ENCODE results near the gene MSI2. TPM values are rescaled to one million over a fixed set of nuclear protein-coding genes. Genes with fewer than 3 reads are reported as not detected.

Gene MSI2
- total RNA-seq, 4 donors from 2014 or later: 14.9 to 24.4 (median 19.8) TPM

DNA sequence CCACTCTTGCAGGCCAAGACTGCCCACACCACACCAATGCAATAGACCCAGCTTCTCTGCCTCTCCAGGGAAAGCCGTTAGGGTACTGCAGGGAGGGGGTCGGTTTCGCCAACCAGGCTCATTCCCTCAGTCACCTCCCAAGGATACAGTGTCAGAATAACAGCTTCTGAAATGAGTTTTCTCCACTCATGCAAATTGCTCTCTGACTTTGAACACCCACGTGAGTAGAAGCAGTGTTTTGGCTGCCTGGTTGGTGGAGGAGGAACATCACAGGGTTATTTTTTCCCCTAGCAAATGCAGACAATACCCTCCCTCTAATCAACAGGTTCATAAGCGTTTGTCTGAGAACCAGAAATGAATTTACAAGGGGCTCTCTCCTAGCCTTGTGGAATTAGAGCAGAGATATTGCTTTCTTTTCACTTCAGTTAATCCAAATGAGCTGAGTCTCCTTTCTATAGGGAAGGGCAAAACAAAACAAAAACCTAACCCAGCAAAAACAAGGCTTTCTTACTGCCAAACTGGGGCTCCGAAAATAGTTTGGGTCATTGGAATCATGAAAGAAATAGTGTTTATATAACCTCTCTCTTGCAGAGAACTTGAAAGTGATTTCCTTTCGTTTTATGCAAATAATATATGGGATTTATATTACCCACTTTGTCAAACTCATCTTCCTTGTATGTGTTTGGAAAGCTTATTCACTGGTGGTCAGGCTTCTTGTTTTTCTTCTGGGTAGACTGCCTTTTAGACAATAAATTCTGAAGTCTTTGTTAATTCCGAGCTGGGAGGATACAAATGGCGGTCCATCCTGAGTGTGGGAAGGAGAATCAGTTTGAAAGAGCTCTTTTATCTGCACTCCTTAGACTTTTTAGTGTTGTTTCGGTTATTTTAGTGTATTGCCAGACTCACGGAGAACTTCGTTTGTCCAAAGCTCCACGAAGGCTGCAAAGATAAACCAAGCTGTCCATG, 229.9 kb downstream of the MSI2 start:
- DNase-seq (ENCODE audit: low spot score) (no peak), ATAC-seq (ENCODE audit: low FRiP score) (no peak)
- TF ChIP-seq, protein P1, sequence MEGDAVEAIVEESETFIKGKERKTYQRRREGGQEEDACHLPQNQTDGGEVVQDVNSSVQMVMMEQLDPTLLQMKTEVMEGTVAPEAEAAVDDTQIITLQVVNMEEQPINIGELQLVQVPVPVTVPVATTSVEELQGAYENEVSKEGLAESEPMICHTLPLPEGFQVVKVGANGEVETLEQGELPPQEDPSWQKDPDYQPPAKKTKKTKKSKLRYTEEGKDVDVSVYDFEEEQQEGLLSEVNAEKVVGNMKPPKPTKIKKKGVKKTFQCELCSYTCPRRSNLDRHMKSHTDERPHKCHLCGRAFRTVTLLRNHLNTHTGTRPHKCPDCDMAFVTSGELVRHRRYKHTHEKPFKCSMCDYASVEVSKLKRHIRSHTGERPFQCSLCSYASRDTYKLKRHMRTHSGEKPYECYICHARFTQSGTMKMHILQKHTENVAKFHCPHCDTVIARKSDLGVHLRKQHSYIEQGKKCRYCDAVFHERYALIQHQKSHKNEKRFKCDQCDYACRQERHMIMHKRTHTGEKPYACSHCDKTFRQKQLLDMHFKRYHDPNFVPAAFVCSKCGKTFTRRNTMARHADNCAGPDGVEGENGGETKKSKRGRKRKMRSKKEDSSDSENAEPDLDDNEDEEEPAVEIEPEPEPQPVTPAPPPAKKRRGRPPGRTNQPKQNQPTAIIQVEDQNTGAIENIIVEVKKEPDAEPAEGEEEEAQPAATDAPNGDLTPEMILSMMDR (IDR thresholded peaks at IDR 0.05): no peak

DNA sequence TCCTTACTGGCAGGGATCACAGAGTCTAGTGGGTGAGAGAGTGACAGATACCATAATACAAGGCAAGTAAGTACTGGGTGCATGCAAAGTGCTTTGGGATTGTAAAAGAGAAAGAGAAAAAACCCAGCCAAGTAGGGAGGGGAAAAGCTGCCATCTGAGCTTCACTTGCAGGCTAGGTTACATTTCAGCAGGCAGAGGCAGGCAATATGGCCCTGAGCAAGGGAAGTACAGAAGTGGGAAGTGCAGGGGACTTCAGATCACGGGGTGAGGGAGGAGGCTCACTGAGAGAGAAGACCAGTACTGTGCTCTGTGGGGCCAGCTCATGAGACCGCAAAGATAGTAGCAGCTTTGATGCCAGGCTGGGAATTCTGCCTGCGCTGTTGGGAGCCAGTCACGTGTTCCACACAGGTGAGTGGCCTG, 230.6 kb downstream of the MSI2 start:
- TF ChIP-seq, protein P1 (IDR thresholded peaks at IDR 0.05): no peak
- DNase-seq (ENCODE audit: low spot score) (no peak), ATAC-seq (ENCODE audit: low FRiP score) (no peak)

DNA sequence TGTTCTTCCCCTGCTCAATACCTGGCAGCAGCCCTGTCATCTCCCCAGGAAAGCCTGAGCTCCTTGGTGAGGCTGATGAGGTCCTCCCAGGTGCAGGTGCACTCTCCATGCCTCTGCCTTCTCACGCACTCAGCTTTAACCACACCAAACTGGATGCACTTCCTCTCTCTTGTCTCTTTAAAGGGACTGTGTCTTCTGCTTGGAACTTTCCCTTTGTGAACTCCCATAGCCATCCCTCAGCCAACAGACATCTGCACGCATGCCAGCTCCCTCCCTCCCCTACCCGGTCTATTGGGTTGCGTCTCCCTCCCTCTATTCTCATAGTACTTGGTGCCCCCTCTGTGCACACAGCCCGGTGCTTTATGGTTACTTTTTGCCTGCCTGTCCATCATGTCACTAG, 231.2 kb downstream of the MSI2 start:
- ATAC-seq (ENCODE audit: low FRiP score) (no peak), DNase-seq (ENCODE audit: low spot score) (no peak)
- TF ChIP-seq, protein P1 (IDR thresholded peaks at IDR 0.05): no peak

DNA sequence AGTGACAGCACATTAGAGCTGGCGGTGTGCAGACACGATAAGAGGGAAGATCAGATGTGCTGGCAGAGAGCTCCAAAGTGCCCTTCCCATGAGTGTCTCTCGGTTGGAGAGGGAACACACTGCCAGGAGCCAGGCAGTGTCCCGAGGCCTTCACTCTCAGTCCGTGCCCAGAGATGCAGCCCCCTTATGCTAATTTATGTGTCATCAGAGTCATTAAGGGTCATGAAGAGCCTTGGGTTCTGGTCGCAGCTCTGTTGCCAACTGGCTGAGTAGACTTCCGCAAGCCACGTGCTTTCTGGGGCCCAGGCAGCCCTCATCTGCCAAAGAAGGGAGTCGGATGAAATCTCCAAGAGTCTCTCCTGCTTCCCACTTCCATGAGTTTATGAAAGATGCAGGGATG, 232.5 kb downstream of the MSI2 start:
- ATAC-seq (ENCODE audit: low FRiP score) (no peak), DNase-seq (ENCODE audit: low spot score) (no peak)
- TF ChIP-seq, protein P1 (IDR thresholded peaks at IDR 0.05): no peak

DNA sequence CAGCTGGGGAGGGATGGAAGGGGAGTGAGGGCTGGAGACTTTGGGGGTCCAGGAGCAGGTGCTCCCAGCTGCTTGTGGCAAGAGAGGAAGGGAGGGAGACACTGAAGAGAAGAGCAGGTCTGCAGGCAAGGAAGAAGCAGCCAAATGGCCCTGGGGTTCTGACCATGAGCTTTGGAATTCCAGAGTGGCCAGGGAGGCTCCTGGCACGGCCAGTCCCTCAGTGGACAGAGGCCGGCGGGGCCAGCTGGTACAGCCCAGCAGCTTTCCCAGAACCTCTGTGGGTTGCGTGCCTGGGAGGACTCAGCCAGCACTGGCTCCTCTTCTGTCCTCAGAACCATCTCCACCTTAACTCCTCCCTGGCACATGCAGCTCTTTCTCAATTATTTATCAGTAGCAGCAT, 233.0 kb downstream of the MSI2 start:
- no peak for DNase-seq (ENCODE audit: low spot score)
- TF ChIP-seq, protein P1 (IDR thresholded peaks at IDR 0.05): no peak
- ATAC-seq (ENCODE audit: low FRiP score): no peak

DNA sequence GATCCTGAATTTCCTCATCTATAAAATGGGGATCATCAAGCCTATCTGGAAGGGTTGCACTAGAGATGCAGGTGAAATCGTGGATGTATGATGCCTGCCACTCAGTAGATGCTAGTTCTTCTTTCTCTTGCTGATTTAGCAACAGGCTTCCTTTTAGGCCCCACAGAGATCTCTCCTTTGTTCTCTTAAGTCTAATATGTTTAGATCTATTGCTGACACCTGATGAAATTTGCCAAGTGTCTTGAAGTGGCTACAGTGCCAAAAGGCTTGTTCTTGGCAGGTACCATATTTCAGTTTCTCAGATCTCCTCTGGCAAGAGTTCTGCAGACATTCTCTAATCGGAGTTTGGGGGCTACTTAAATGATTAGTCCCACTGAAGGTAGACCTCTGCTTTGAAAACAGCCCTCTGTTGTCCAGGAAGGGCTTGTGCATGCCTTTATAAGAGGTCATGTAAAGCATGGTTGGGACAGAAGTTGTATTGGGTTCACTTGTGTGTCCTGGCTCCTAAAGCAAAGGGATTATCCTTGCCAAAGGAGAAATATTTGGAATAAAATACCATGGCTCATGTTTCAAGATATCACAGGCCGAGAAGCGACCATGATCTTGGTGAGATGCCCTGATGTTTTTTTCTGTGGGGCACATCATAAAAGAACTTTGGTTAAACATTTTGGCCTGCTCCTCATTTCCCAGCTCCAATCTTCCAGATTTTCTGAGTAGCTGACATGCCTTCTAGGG, 234.0 kb downstream of the MSI2 start:
- DNase-seq (ENCODE audit: low spot score) (no peak), ATAC-seq (ENCODE audit: low FRiP score) (no peak)
- TF ChIP-seq, protein P1 (IDR thresholded peaks at IDR 0.05): no peak
